GM12873 (cell line): ENCODE measurements around the gene PTPRQ.
A peak's percentile ranks its signal among the peaks of the same experiment; 100 is the strongest.

Experiments
- CTCF ChIP-seq: IDR thresholded peaks from 2 replicates; pipeline ENCODE4 v1.5.1; 2012; ENCODE audit warnings: low read depth, mild to moderate bottlenecking, moderate library complexity, low read length, control low read depth; ENCODE audit not compliant: insufficient read depth; ENCODE audit errors: missing control alignments

Gene PTPRQ

GRCh38 chr12:80709811-80710726, 266.0 kb downstream of the PTPRQ start:
- peak; percentile 71 for TF ChIP-seq CTCF

- TF ChIP-seq CTCF, result no peak
Measured at GRCh38 chr12:80710727-80711449, 266.9 kb downstream of the PTPRQ start.

GRCh38 chr12:80711866-80712265, 267.8 kb downstream of the PTPRQ start:
- TF ChIP-seq CTCF, result no peak

- TF ChIP-seq CTCF, result no peak
Measured at GRCh38 chr12:80712866-80713265, 268.8 kb downstream of the PTPRQ start.

- no peak for TF ChIP-seq CTCF
Measured at GRCh38 chr12:80713419-80713818, 269.4 kb downstream of the PTPRQ start.

GRCh38 chr12:80714055-80714454, 270.0 kb downstream of the PTPRQ start:
- no peak for TF ChIP-seq CTCF

GRCh38 chr12:80714846-80715245, 270.8 kb downstream of the PTPRQ start:
- TF ChIP-seq CTCF, result no peak
